K562 (cell line): ENCODE measurements around the gene CHAT. TPM values are rescaled to one million over a fixed set of nuclear protein-coding genes. Genes with fewer than 3 reads are reported as not detected.

Source experiments
- ATAC-seq: fragments of 200-7000 bp; cut with Tn5 transposase; 3 replicates; pipeline ENCODE4 v1.9.1; 2020; ENCODE audit warnings: moderate library complexity
- BruUV-seq: library from RNA; stranded (reverse); fragments of 400-500 nt; replicated peaks from 2 replicates; lab custom pipeline; 2021; lab: Mats Ljungman, UMichigan
- CTCF ChIA-PET: fragments of 300-600 bp; formaldehyde crosslinking; extraction: SDS; loops from one replicate; lab custom pipeline; 2021; ENCODE audit warnings: low intra/inter-chr PET ratio; lab: Yijun Ruan, JAX
- POLR2A ChIA-PET: fragments of 300-600, 350-650 bp; sonication (Branson Sonifier 250); formaldehyde crosslinking; extraction: SDS; loops from one replicate; lab custom pipeline; 2021; ENCODE audit warnings: antibody characterized with exemption, inconsistent platforms; lab: Yijun Ruan, JAX
- DNase-seq, 4 experiments: peaks; one replicate each; pipeline versions ENCODE4 v3.0.0 to v3.0.0-alpha.2; 2011 to 2018; ENCODE audit warnings: low spot score in 3 of 4, mixed read lengths in 3 of 4; ENCODE audit errors: extremely low read depth in 1 of 4
- FAIRE-seq: peaks from 2 replicates; lab custom pipeline; 2011; peaks lifted over from hg19 to GRCh38; lab: Jason Lieb, UNC
- H2AFZ ChIP-seq: 2 replicates; pipeline ENCODE4 v1.6.0; 2011; ENCODE audit warnings: low read depth, low read length, control low read depth, inconsistent platforms
- H3K27ac ChIP-seq: fragments of 200-600 bp; 3 replicates; pipeline ENCODE4 v1.8.0; 2011; ENCODE audit warnings: low read depth, mild to moderate bottlenecking, control low read depth, inconsistent platforms, low read length, moderate library complexity, mixed read lengths; ENCODE audit errors: extremely low read depth
- H3K27me3 ChIP-seq, 2 experiments: fragments of 300-600 bp in 1 of 2; 2 replicates in 1 of 2; 3 replicates in 1 of 2; pipeline versions ENCODE4 v1.6.0 to v1.8.0; 2011; ENCODE audit warnings: inconsistent platforms in 2 of 2, low read length in 2 of 2, mild to moderate bottlenecking in 1 of 2, mixed read lengths in 1 of 2, moderate library complexity in 1 of 2; ENCODE audit not compliant: control insufficient read depth in 2 of 2, insufficient read depth in 2 of 2
- H3K36me3 ChIP-seq: fragments of 300-600 bp; 3 replicates; pipeline ENCODE4 v1.8.0; 2011; ENCODE audit warnings: mild to moderate bottlenecking, low read length, inconsistent platforms; ENCODE audit not compliant: control insufficient read depth, insufficient read depth
- H3K4me1 ChIP-seq, 2 experiments: fragments of 200-600 bp in 1 of 2; replicated peaks in 1 of 2; 2 replicates in 1 of 2; 3 replicates in 1 of 2; pipeline versions ENCODE4 v1.5.1 to v1.8.0; 2011; ENCODE audit warnings: inconsistent platforms in 2 of 2, low read length in 2 of 2, mild to moderate bottlenecking in 1 of 2, mixed read lengths in 1 of 2, moderate library complexity in 1 of 2; ENCODE audit not compliant: control insufficient read depth in 2 of 2, insufficient read depth in 2 of 2
- H3K4me2 ChIP-seq: 2 replicates; pipeline ENCODE4 v1.6.1; 2011; ENCODE audit warnings: low read length, control low read depth, inconsistent platforms, mixed read lengths; ENCODE audit not compliant: insufficient read depth
- H3K4me3 ChIP-seq: fragments of 200-600 bp; sonication (generic), shearing (Covaris generic); 2 replicates; pipeline ENCODE4 v1.5.1; 2016; ENCODE audit warnings: control low read depth, inconsistent platforms
- H3K79me2 ChIP-seq: fragments of 200-600 bp; 3 replicates; pipeline ENCODE4 v1.8.0; 2011; ENCODE audit warnings: low read length, inconsistent platforms; ENCODE audit not compliant: control insufficient read depth, insufficient read depth
- H3K9ac ChIP-seq, 2 experiments: 2 replicates each; pipeline versions ENCODE4 v1.6.0 to v1.6.1; 2011; ENCODE audit warnings: low read depth in 2 of 2, low read length in 2 of 2, control low read depth in 1 of 2, inconsistent platforms in 1 of 2, mild to moderate bottlenecking in 1 of 2, mixed read lengths in 1 of 2; ENCODE audit not compliant: insufficient read depth in 1 of 2
- H3K9me1 ChIP-seq: one replicate; pipeline ENCODE4 v1.6.0; 2011; ENCODE audit warnings: inconsistent platforms, mild to moderate bottlenecking, low read length, moderate library complexity; ENCODE audit not compliant: control insufficient read depth, insufficient read depth
- H3K9me3 ChIP-seq: replicated peaks from 2 replicates; pipeline ENCODE4 v1.5.1; 2011; ENCODE audit warnings: low read depth, low read length, inconsistent platforms; ENCODE audit not compliant: control insufficient read depth, insufficient read depth
- H4K20me1 ChIP-seq: replicated peaks from 2 replicates; pipeline ENCODE4 v1.6.1; 2011; ENCODE audit warnings: low read length, inconsistent platforms, mixed read lengths; ENCODE audit not compliant: control insufficient read depth, insufficient read depth
- DNMT1 ChIP-seq: fragments of 450-650 bp; IDR thresholded peaks from 2 replicates; pipeline ENCODE4 v1.6.1; 2016; ENCODE audit warnings: antibody characterized with exemption, mild to moderate bottlenecking
- ETS2 ChIP-seq: IDR thresholded peaks from 2 replicates; pipeline ENCODE4 v1.6.1; 2016; ENCODE audit warnings: borderline replicate concordance, missing genetic modification characterization, mild to moderate bottlenecking, moderate library complexity, missing compliant biosample characterization; ENCODE audit not compliant: poor library complexity, severe bottlenecking
- EZH2 ChIP-seq: IDR thresholded peaks from 2 replicates; pipeline ENCODE4 v1.6.1; 2012; ENCODE audit warnings: low read depth, mild to moderate bottlenecking, inconsistent platforms, low read length, borderline replicate concordance
- FOXJ2 ChIP-seq: fragments of 200-800 bp; sonication (Bioruptor generic); IDR thresholded peaks from 2 replicates; pipeline ENCODE4 v1.6.1; 2016; ENCODE audit warnings: missing genetic modification characterization, missing compliant biosample characterization
- GATAD2A ChIP-seq: fragments of 450-650 bp; IDR thresholded peaks from 2 replicates; pipeline ENCODE4 v1.6.1; 2017
- HDAC3 ChIP-seq: fragments of 450-650 bp; IDR thresholded peaks from 2 replicates; pipeline ENCODE4 v1.6.1; 2018; ENCODE audit warnings: borderline replicate concordance, mild to moderate bottlenecking, moderate library complexity; ENCODE audit not compliant: partially characterized antibody
- SIN3A ChIP-seq, 2 experiments: fragments of 150-350 bp in 1 of 2; IDR thresholded peaks; 2 replicates each; pipeline ENCODE4 v1.6.1; 2011 to 2016; ENCODE audit warnings: borderline replicate concordance in 2 of 2, low read depth in 2 of 2, low read length in 2 of 2, mild to moderate bottlenecking in 2 of 2, moderate library complexity in 2 of 2; ENCODE audit not compliant: control insufficient read depth in 1 of 2
- XRCC3 ChIP-seq: fragments of 450-650 bp; IDR thresholded peaks from 2 replicates; pipeline ENCODE4 v1.6.1; 2017; ENCODE audit warnings: mild to moderate bottlenecking, moderate library complexity
- ZNF512 ChIP-seq: IDR thresholded peaks from 2 replicates; pipeline ENCODE4 v1.6.1; 2016; ENCODE audit warnings: missing genetic modification characterization, missing compliant biosample characterization
- WGBS: fragments of 100-300 bp; shearing (Covaris generic); methylation state at CpG from one replicate; pipeline ENCODE4 v1.1.6; 2016; ENCODE audit warnings: low coverage, mixed read lengths; ENCODE audit not compliant: insufficient coverage; ENCODE audit errors: missing lambda C conversion rate; 5-methylcytosine and 5-hydroxymethylcytosine counted together
- in situ Hi-C: fragments of 300-500 bp; cut with MboI; formaldehyde crosslinking; loops from 4 replicates; pipeline ENCODE4 v1.15.0; 2018; ENCODE audit warnings: inconsistent platforms, mixed read lengths
- intact Hi-C: fragments of 100-400 bp; cut with micrococcal nuclease; formaldehyde crosslinking; loops from 2 replicates; pipeline ENCODE4 v1.14.2; 2022
- polyA plus RNA-seq, 8 experiments: library from polyadenylated mRNA; depleted of rRNA in 4 of 8; stranded (reverse) in 5 of 8; unstranded in 3 of 8; fragments of >200 nt; fragmentation: Nextera tagmentation in 2 of 8; fragmentation: Illumina TruSeq in 1 of 8; extraction: Ambion mirVana in 2 of 8; extraction: Trizol in 1 of 8; gene quantifications; 2 replicates each; pipeline versions ENCODE4 v1.2.1 to v1.2.3, GENCODE V29; 2011 to 2014; ENCODE audit warnings: inconsistent platforms in 1 of 8, missing spikeins in 1 of 8
- total RNA-seq, 7 experiments: library from RNA; depleted of rRNA in 6 of 7; stranded (reverse); fragments of >200 nt in 6 of 7; fragmentation: Illumina TruSeq in 2 of 7; extraction: Trizol in 2 of 7; gene quantifications; 2 replicates each; pipeline versions ENCODE4 v1.2.1 to v1.2.3, GENCODE V29; 2011 to 2021; ENCODE audit warnings: low replicate concordance in 1 of 7
- TF ChIP-seq, protein P1 (sequence below): fragments of 450-650 bp; IDR thresholded peaks from 2 replicates; pipeline ENCODE4 v1.6.1; 2016

The CHAT gene
- total and polyA plus RNA-seq, 9 of the 15 experiments (the other 6 are each of a cell fraction or from before 2014, with no cell fraction given), result not detected

- Histone ChIP-seq H3K4me1 (peaks cover 0 to 24% of the 10 kb centered on the region in 2 experiments; a peak in 2 of 5 replicates), H3K4me3 (no peak within 1 kb of the TSS), H3K9me1 (no peaks in the 10 kb centered on the region), H3K79me2 (no peaks in the 10 kb centered on the region), H3K9ac (no peak within 1 kb of the TSS), H2AFZ (no peak within 1 kb of the TSS), H3K36me3 (no peaks in the 10 kb centered on the region)
- ChIA-PET POLR2A (interaction anchor here (0.6 kb wide), 2 partner anchors 10 to 39 kb away, joined by 3 to 4 read pairs; no protein-coding TSS in a partner anchor), CTCF (no interaction called here)
- ATAC-seq (no peak), DNase-seq (no peak), FAIRE-seq (no peak)
- 44% methylated on average over 17 of the region's 43 CpGs for WGBS
- in situ Hi-C loops (no loop called here), intact Hi-C loops (no loop called here)
- BruUV-seq, result no TSS peak
- no peak for TF ChIP-seq EZH2
- TF ChIP-seq, protein P1, sequence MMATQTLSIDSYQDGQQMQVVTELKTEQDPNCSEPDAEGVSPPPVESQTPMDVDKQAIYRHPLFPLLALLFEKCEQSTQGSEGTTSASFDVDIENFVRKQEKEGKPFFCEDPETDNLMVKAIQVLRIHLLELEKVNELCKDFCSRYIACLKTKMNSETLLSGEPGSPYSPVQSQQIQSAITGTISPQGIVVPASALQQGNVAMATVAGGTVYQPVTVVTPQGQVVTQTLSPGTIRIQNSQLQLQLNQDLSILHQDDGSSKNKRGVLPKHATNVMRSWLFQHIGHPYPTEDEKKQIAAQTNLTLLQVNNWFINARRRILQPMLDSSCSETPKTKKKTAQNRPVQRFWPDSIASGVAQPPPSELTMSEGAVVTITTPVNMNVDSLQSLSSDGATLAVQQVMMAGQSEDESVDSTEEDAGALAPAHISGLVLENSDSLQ, result no peak
- no peak for TF ChIP-seq SIN3A (IDR thresholded peaks at IDR 0.05; ENCODE audit: borderline replicate concordance in 2 of 2, control insufficient read depth in 1 of 2, low read depth in 2 of 2, low read length in 2 of 2)
- no peak for TF ChIP-seq GATAD2A
- no peak for TF ChIP-seq ETS2 (tag)
- no peak for TF ChIP-seq FOXJ2 (tag)
- no peak for TF ChIP-seq XRCC3
- no peak for TF ChIP-seq ZNF512 (tag)
- TF ChIP-seq HDAC3, result no peak
- TF ChIP-seq DNMT1, result no peak
- TF ChIP-seq, all 486 proteins: peak for 0
- Histone ChIP-seq H3K27me3 (peaks cover 13 to 49% of the 10 kb centered on the region in 2 experiments; a peak in 3 of 5 replicates), H3K4me2 (no peak within 1 kb of the TSS), H4K20me1 (no peaks in the 10 kb centered on the region; the same call in 1 of the 2 replicates), H3K27ac (no peak within 1 kb of the TSS), H3K9me3 (no peaks in the 10 kb centered on the region)
These were observed 3.8 kb upstream of the CHAT start, which contains the start of gene SLC18A3 for GRCh38 chr10:49610114-49610457. TSS of gene SLC18A3 (plus strand) at chr10:49610310. CDS start at chr10:49610741, 431 bp downstream.
